Measurements from ENCODE around the gene SH3BP1. TPM values are rescaled to one million over a fixed set of nuclear protein-coding genes. Genes with fewer than 3 reads are reported as not detected.

The SH3BP1 gene
- polyA plus RNA-seq, 3 donors: 20.0 to 214 (median 20.0) TPM

DNA sequence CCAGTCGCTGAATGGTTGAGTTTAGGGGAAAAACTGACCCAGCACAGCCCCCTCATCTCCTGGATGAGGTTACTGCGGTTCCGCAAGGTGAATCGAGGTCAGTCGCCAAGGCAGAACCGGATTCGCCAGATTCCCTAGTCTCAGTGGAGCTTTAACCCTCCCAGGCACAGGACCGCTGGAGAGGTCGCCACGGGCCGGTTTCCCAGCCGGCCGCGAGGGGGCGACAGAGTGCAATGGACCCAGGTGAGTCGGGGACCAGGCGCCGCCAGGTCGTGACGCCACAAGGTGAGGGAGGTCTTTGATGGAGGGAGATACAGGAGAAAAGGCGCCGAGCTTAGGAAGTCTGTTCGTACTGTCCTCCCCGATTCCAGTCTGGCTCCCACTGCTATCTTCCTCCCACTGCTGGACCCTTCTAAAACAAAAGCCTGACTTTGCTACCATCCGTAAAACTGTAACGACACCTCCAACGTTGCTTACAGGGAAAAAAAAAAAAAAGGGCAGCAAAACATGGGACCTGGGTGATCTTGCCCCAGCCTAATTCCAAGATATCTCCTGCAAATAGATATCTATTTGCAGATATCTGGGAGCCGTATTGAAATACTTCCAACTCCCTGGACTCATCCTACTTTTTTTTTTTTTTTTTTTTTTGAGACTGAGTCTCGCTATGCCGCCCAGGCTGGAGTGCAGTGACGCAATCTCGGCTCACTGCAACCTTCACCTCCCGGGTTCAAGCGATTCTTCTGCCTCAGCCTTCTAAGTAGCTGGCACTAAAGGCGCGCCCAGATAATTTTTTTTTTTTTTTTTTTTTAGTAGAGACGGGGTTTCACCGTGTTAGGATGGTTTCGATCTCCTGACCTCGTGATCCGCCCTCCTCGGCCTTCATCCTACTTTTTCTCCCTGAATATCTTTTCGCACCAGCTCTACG lies 32.2 kb upstream of the SH3BP1 start:
- peaks cover 50% of the 10 kb centered on the region for H3K4me1 Mint-ChIP-seq
- Histone ChIP-seq H3K4me1 (ENCODE audit: control insufficient read depth in 1 of 2, insufficient read depth in 2 of 2, low read length in 2 of 2) (peaks cover 42 to 45% of the 10 kb centered on the region in 2 donors), H3K27me3 (ENCODE audit: control insufficient read depth in 2 of 2, insufficient read depth in 2 of 2, low read length in 2 of 2) (no peaks in the 10 kb centered on the region), H3K9me3 (replicated peaks in 1 of 2; ENCODE audit: control insufficient read depth in 1 of 2, insufficient read depth in 1 of 2, low read length in 2 of 2) (no peaks in the 10 kb centered on the region), H3K4me3 (replicated peaks in 1 of 3; ENCODE audit: low read depth in 2 of 3, low read length in 3 of 3) (peak overlapping the region in 1 of 3 experiments; percentile 30), H3K9ac (ENCODE audit: insufficient read depth, low read length, poor library complexity, severe bottlenecking) (no peak overlapping the region), H3K79me2 (ENCODE audit: insufficient read depth, low read length) (peaks cover 32% of the 10 kb centered on the region), H3K27ac (ENCODE audit: low read depth in 1 of 2, low read length in 2 of 2) (peak overlapping the region; percentile 91 to 93), H4K20me1 (ENCODE audit: insufficient read depth, low read length) (peaks cover 3% of the 10 kb centered on the region), H3K36me3 (replicated peaks in 1 of 2; ENCODE audit: control insufficient read depth in 1 of 2, insufficient read depth in 2 of 2, low read length in 2 of 2) (no peaks in the 10 kb centered on the region), H3K4me2 (replicated peaks; ENCODE audit: extremely low read depth, low read length, poor library complexity, severe bottlenecking) (peak overlapping the region; percentile 76), H2AFZ (ENCODE audit: insufficient read depth, low read depth, low read length, poor library complexity, severe bottlenecking) (no peak overlapping the region)
- H3K27me3 Mint-ChIP-seq (ENCODE audit: low read depth in 3 of 3): peaks cover 7 to 16% (median 9%) of the 10 kb centered on the region in 3 donors
- peak in 2 of 3 donors; percentile 53 to 72 for DNase-seq
- H3K27ac Mint-ChIP-seq: peak overlapping the region; percentile 95 to 99 (median 98)
- intact Hi-C loops (cut with micrococcal nuclease): loop anchor here in 1 of 2 donors (5.0 kb wide), 1 partner anchor 35 kb away; no protein-coding TSS in a partner anchor
- no peaks in the 10 kb centered on the region for H3K9me3 Mint-ChIP-seq
- H3K4me3 Mint-ChIP-seq: peak overlapping the region; percentile 55 to 71
- TF ChIP-seq CTCF (IDR thresholded peaks at IDR 0.05): peak; percentile 100
- WGBS (ENCODE audit: insufficient coverage): 4% methylated on average over 13 of the region's 44 CpGs
- H3K36me3 Mint-ChIP-seq: peaks cover 2 to 6% of the 10 kb centered on the region in 2 donors

DNA sequence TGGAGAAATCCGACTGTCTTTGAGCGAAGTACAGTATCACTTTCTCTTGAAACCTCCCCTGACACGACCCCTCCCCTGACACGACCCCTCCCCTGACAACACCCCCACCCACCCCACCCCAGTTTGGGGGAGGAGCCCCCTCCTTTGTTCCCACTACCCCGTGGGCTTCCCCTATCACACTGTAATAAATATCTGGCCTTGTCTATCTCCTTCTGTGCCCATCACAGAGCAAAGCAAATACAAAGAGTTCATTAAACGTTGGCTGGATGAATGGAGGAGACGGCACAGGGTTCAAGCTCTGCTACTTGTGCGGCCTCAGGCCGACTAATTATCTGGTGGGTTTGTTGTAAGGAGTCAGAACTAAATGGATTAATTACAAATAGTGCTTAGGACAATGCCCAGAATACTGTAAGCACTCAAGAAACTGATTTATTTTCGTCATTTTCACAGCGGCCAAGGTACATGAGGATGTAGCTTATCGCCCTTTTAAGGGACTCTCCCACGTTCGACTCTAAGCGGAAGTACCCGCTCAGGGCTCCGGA lies 31.5 kb upstream of the SH3BP1 start:
- Mint-ChIP-seq H3K4me3 (peak overlapping the region; percentile 69 to 88), H3K4me1 (peaks cover 50% of the 10 kb centered on the region), H3K27me3 (ENCODE audit: low read depth in 3 of 3) (peaks cover 7 to 16% (median 7%) of the 10 kb centered on the region in 3 donors), H3K27ac (peak overlapping the region; percentile 95 to 99 (median 98)), H3K36me3 (peaks cover 5 to 12% of the 10 kb centered on the region in 2 donors), H3K9me3 (no peaks in the 10 kb centered on the region)
- Histone ChIP-seq H4K20me1 (ENCODE audit: insufficient read depth, low read length) (peaks cover 3% of the 10 kb centered on the region), H3K36me3 (replicated peaks in 1 of 2; ENCODE audit: control insufficient read depth in 1 of 2, insufficient read depth in 2 of 2, low read length in 2 of 2) (no peaks in the 10 kb centered on the region), H3K27me3 (ENCODE audit: control insufficient read depth in 2 of 2, insufficient read depth in 2 of 2, low read length in 2 of 2) (no peaks in the 10 kb centered on the region), H3K4me2 (replicated peaks; ENCODE audit: extremely low read depth, low read length, poor library complexity, severe bottlenecking) (peak overlapping the region; percentile 76), H2AFZ (ENCODE audit: insufficient read depth, low read depth, low read length, poor library complexity, severe bottlenecking) (peak overlapping the region; percentile 47), H3K27ac (ENCODE audit: low read depth in 1 of 2, low read length in 2 of 2) (peak overlapping the region; percentile 91 to 93), H3K9ac (ENCODE audit: insufficient read depth, low read length, poor library complexity, severe bottlenecking) (peak overlapping the region; percentile 91), H3K4me1 (ENCODE audit: control insufficient read depth in 1 of 2, insufficient read depth in 2 of 2, low read length in 2 of 2) (peaks cover 42 to 45% of the 10 kb centered on the region in 2 donors), H3K4me3 (replicated peaks in 1 of 3; ENCODE audit: low read depth in 2 of 3, low read length in 3 of 3) (peak overlapping the region; percentile 16 to 81 (median 34)), H3K79me2 (ENCODE audit: insufficient read depth, low read length) (peaks cover 37% of the 10 kb centered on the region), H3K9me3 (replicated peaks in 1 of 2; ENCODE audit: control insufficient read depth in 1 of 2, insufficient read depth in 1 of 2, low read length in 2 of 2) (no peaks in the 10 kb centered on the region)
- TF ChIP-seq CTCF (IDR thresholded peaks at IDR 0.05): no peak
- DNase-seq: no peak
- 2% methylated on average over 10 of the region's 17 CpGs for WGBS (ENCODE audit: insufficient coverage)
- intact Hi-C loops (cut with micrococcal nuclease): loop anchor here in 1 of 2 donors (2.0 to 5.0 kb wide), 2 partner anchors 34 to 69 kb away; no protein-coding TSS in a partner anchor

Data from CD14-positive monocyte (primary cell).